Keratinocyte (primary cell): Measurements from ENCODE around the gene GSTA5. TPM values are rescaled to one million over a fixed set of nuclear protein-coding genes. Genes with fewer than 3 reads are reported as not detected.
"Not testable (repeated sequence)": the region's sequence is repeated elsewhere in the genome, so short reads cannot be mapped to it uniquely, and the experiment has no call there.

Experiments used
- DNase-seq: peaks from one replicate; pipeline ENCODE4 v3.0.0-alpha.2; 2011; ENCODE audit warnings: low read depth, missing footprints, low spot score
- FAIRE-seq: peaks from 2 replicates; lab custom pipeline; 2011; peaks lifted over from hg19 to GRCh38; lab: Jason Lieb, UNC
- H2AFZ ChIP-seq: 2 replicates; pipeline ENCODE4 v1.6.0; 2012; ENCODE audit warnings: low read length, control low read depth, inconsistent platforms; ENCODE audit not compliant: control insufficient read depth
- H3K27ac ChIP-seq: 2 replicates; pipeline ENCODE4 v1.5.1; 2011; ENCODE audit warnings: low read length; ENCODE audit not compliant: control insufficient read depth, insufficient read depth
- H3K27me3 ChIP-seq: 3 replicates; pipeline ENCODE4 v1.6.0; 2011; ENCODE audit warnings: low read length; ENCODE audit not compliant: control insufficient read depth, insufficient read depth; ENCODE audit errors: extremely low read depth
- H3K36me3 ChIP-seq, 2 experiments: 2 replicates in 1 of 2; 3 replicates in 1 of 2; pipeline ENCODE4 v1.5.1; 2011; ENCODE audit warnings: low read length in 2 of 2, mild to moderate bottlenecking in 1 of 2; ENCODE audit not compliant: control insufficient read depth in 2 of 2, insufficient read depth in 2 of 2; ENCODE audit errors: extremely low read depth in 1 of 2
- H3K4me1 ChIP-seq: 3 replicates; pipeline ENCODE4 v1.5.1; 2011; ENCODE audit warnings: low read length; ENCODE audit not compliant: control insufficient read depth, insufficient read depth; ENCODE audit errors: extremely low read depth
- H3K4me2 ChIP-seq: 3 replicates; pipeline ENCODE4 v1.6.0; 2011; ENCODE audit warnings: low read depth, low read length; ENCODE audit not compliant: control insufficient read depth, insufficient read depth; ENCODE audit errors: extremely low read depth
- H3K4me3 ChIP-seq, 3 experiments: fragments of 200-600 bp in 1 of 3; sonication (generic) in 1 of 3; 2 replicates in 2 of 3; 3 replicates in 1 of 3; pipeline ENCODE4 v1.5.1; 2011 to 2016; ENCODE audit warnings: low read length in 3 of 3, mild to moderate bottlenecking in 3 of 3, control low read depth in 2 of 3, inconsistent platforms in 1 of 3, low read depth in 1 of 3, mixed read lengths in 1 of 3, mixed run types in 1 of 3, moderate library complexity in 1 of 3; ENCODE audit not compliant: control insufficient read depth in 2 of 3, insufficient read depth in 2 of 3; ENCODE audit errors: extremely low read depth in 1 of 3
- H3K79me2 ChIP-seq: 2 replicates; pipeline ENCODE4 v1.6.0; 2012; ENCODE audit warnings: low read length; ENCODE audit not compliant: control insufficient read depth, insufficient read depth
- H3K9ac ChIP-seq: 3 replicates; pipeline ENCODE4 v1.6.0; 2011; ENCODE audit warnings: low read length; ENCODE audit not compliant: control insufficient read depth, insufficient read depth; ENCODE audit errors: extremely low read depth
- H3K9me1 ChIP-seq: 3 replicates; pipeline ENCODE4 v1.6.0; 2011; ENCODE audit warnings: low read length; ENCODE audit not compliant: control insufficient read depth, insufficient read depth; ENCODE audit errors: extremely low read depth
- H3K9me3 ChIP-seq: 2 replicates; pipeline ENCODE4 v1.5.1; 2012; ENCODE audit warnings: low read depth, low read length; ENCODE audit not compliant: control insufficient read depth
- H4K20me1 ChIP-seq: 3 replicates; pipeline ENCODE4 v1.6.0; 2011; ENCODE audit warnings: low read length; ENCODE audit not compliant: control insufficient read depth, insufficient read depth; ENCODE audit errors: extremely low read depth
- CTCF ChIP-seq, 3 experiments: IDR thresholded peaks in 1 of 3; conservative IDR thresholded peaks in 1 of 3; optimal IDR thresholded peaks in 1 of 3; 2 replicates in 2 of 3; 3 replicates in 1 of 3; pipeline versions ENCODE3 to v1.5.1; 2011; ENCODE audit warnings: low read length in 3 of 3, mild to moderate bottlenecking in 3 of 3, moderate library complexity in 2 of 3, control low read depth in 1 of 3, inconsistent platforms in 1 of 3; ENCODE audit not compliant: insufficient read depth in 2 of 3; ENCODE audit errors: extremely low read depth in 1 of 3
- EZH2 ChIP-seq: IDR thresholded peaks from one replicate; pipeline ENCODE4 v1.6.1; 2012; ENCODE audit warnings: inconsistent platforms, mild to moderate bottlenecking, low read length, moderate library complexity
- dilution Hi-C: fragments of 300-500 bp; cut with MboI; formaldehyde crosslinking; loops from one replicate; pipeline ENCODE4 v1.7.0; 2020; ENCODE audit warnings: low sequenced_read_pairs; ENCODE audit not compliant: extremely low pct_ligation_motif_present
- polyA plus RNA-seq, 5 experiments: library from polyadenylated mRNA; depleted of rRNA in 3 of 5; stranded (reverse) in 3 of 5; stranded (forward) in 1 of 5; unstranded in 1 of 5; fragments of >200 nt; gene quantifications; 1 replicate in 1 of 5; 2 replicates in 3 of 5; 3 replicates in 1 of 5; pipeline versions ENCODE4 v1.2.1 to v1.2.3, GENCODE V29; 2011 to 2012; ENCODE audit warnings: missing spikeins in 2 of 5, low read depth in 1 of 5, low replicate concordance in 1 of 5

GSTA5 gene
- polyA plus RNA-seq, 1 donor (not counting 4 experiments of a cell fraction or from before 2014, with no cell fraction given) = not detected

GRCh38 chr6:52829046-52829817, 11.4 kb downstream of the GSTA5 start:
- Histone ChIP-seq H3K4me2 (no peak overlapping the region), H3K79me2 (no peaks in the 10 kb centered on the region), H4K20me1 (no peaks in the 10 kb centered on the region), H3K9ac (no peak overlapping the region), H3K9me1 (no peaks in the 10 kb centered on the region), H3K4me3 (no peak overlapping the region), H3K36me3 (no peaks in the 10 kb centered on the region), H3K9me3 (no peaks in the 10 kb centered on the region), H2AFZ (no peak overlapping the region), H3K27ac (no peak overlapping the region), H3K27me3 (no peaks in the 10 kb centered on the region), H3K4me1 (no peaks in the 10 kb centered on the region)
- DNase-seq = no peak
- dilution Hi-C loops = no loop called here
- TF ChIP-seq CTCF (optimal IDR thresholded peaks at IDR 0.05 in 1 of 3, IDR thresholded peaks at IDR 0.05 in 1 of 3, conservative IDR thresholded peaks at IDR 0.05 in 1 of 3; ENCODE audit: extremely low read depth in 1 of 3, insufficient read depth in 2 of 3, low read length in 3 of 3) (no peak), EZH2 (no peak)
- no peak for FAIRE-seq

- H2AFZ ChIP-seq, H3K36me3 ChIP-seq, H3K4me1 ChIP-seq, DNase-seq, H3K9ac ChIP-seq, H3K4me3 ChIP-seq, H3K27me3 ChIP-seq, H4K20me1 ChIP-seq, H3K4me2 ChIP-seq, H3K9me1 ChIP-seq, H3K79me2 ChIP-seq, dilution Hi-C loops, FAIRE-seq, H3K9me3 ChIP-seq, H3K27ac ChIP-seq: not testable (repeated sequence)
These were observed 12.0 kb downstream of the GSTA5 start for GRCh38 chr6:52828621-52829020.

- DNase-seq, H3K9me1 ChIP-seq, H2AFZ ChIP-seq, H3K27me3 ChIP-seq, H3K27ac ChIP-seq, H3K36me3 ChIP-seq, H3K4me3 ChIP-seq, H3K4me1 ChIP-seq, H4K20me1 ChIP-seq, H3K79me2 ChIP-seq, dilution Hi-C loops, H3K9ac ChIP-seq, FAIRE-seq, H3K9me3 ChIP-seq, H3K4me2 ChIP-seq: not testable (repeated sequence)
These were observed 13.4 kb downstream of the GSTA5 start for GRCh38 chr6:52827073-52827783.
